DOHH2 (cell line): ENCODE measurements around the gene RNF130.

Experiments used
- H3F3A ChIP-seq: fragments of 200-600 bp; sonication (generic), shearing (Covaris generic); 2 replicates; pipeline ENCODE4 v1.6.0; 2016; ENCODE audit warnings: antibody characterized with exemption, mild to moderate bottlenecking; ENCODE audit not compliant: control insufficient read depth, insufficient read depth
- H3K27ac ChIP-seq: fragments of 200-600 bp; sonication (generic); 2 replicates; pipeline ENCODE4 v1.5.1; 2014; ENCODE audit warnings: low read depth, mild to moderate bottlenecking, low read length, moderate library complexity
- H3K27me3 ChIP-seq: fragments of 200-600 bp; sonication (generic); 2 replicates; pipeline ENCODE4 v1.6.1; 2014; ENCODE audit warnings: mild to moderate bottlenecking, low read length, mixed read lengths; ENCODE audit not compliant: control insufficient read depth
- H3K36me3 ChIP-seq: fragments of 200-600 bp; sonication (generic); 2 replicates; pipeline ENCODE4 v1.6.1; 2014; ENCODE audit warnings: mild to moderate bottlenecking, low read length, moderate library complexity, mixed read lengths; ENCODE audit not compliant: control insufficient read depth
- H3K4me1 ChIP-seq: fragments of 200-600 bp; sonication (generic); 2 replicates; pipeline ENCODE4 v1.6.1; 2014; ENCODE audit warnings: mild to moderate bottlenecking, low read length, mixed read lengths; ENCODE audit not compliant: control insufficient read depth
- H3K4me2 ChIP-seq: fragments of 200-600 bp; sonication (generic); 2 replicates; pipeline ENCODE4 v1.6.0; 2014; ENCODE audit warnings: mild to moderate bottlenecking, low read length, moderate library complexity
- H3K4me3 ChIP-seq: fragments of 200-600 bp; sonication (generic); 2 replicates; pipeline ENCODE4 v1.5.1; 2014; ENCODE audit warnings: mild to moderate bottlenecking, low read length, mixed read lengths
- H3K79me2 ChIP-seq: fragments of 200-600 bp; sonication (generic); 2 replicates; pipeline ENCODE4 v1.6.1; 2014; ENCODE audit warnings: mild to moderate bottlenecking, low read length, mixed read lengths; ENCODE audit not compliant: control insufficient read depth
- H3K9me2 ChIP-seq: fragments of 200-600 bp; sonication (generic); replicated peaks from 2 replicates; pipeline ENCODE4 v1.6.1; 2014; ENCODE audit warnings: mild to moderate bottlenecking, low read length, mixed read lengths; ENCODE audit not compliant: control insufficient read depth
- H3K9me3 ChIP-seq: fragments of 200-600 bp; sonication (generic); 2 replicates; pipeline ENCODE4 v1.6.1; 2014; ENCODE audit warnings: antibody characterized with exemption, low read length, mixed read lengths; ENCODE audit not compliant: control insufficient read depth, insufficient read depth
- H4K20me1 ChIP-seq: fragments of 200-600 bp; sonication (generic); 2 replicates; pipeline ENCODE4 v1.6.0; 2014; ENCODE audit warnings: low read depth, mild to moderate bottlenecking, antibody characterized with exemption, low read length, moderate library complexity; ENCODE audit not compliant: control insufficient read depth, insufficient read depth
- EZH2phosphoT487 ChIP-seq: fragments of 200-600 bp; sonication (generic); IDR thresholded peaks from 2 replicates; pipeline ENCODE4 v1.6.1; 2017; ENCODE audit warnings: borderline replicate concordance, mild to moderate bottlenecking, antibody characterized with exemption, low read length, moderate library complexity, mixed read lengths
- TF ChIP-seq, protein P1 (sequence below): fragments of 200-600 bp; sonication (generic); IDR thresholded peaks from one replicate; pipeline ENCODE4 v1.5.1; 2014; ENCODE audit warnings: antibody characterized with exemption, mild to moderate bottlenecking, low read depth, low read length; ENCODE audit not compliant: poor library complexity, severe bottlenecking

Gene RNF130

DNA sequence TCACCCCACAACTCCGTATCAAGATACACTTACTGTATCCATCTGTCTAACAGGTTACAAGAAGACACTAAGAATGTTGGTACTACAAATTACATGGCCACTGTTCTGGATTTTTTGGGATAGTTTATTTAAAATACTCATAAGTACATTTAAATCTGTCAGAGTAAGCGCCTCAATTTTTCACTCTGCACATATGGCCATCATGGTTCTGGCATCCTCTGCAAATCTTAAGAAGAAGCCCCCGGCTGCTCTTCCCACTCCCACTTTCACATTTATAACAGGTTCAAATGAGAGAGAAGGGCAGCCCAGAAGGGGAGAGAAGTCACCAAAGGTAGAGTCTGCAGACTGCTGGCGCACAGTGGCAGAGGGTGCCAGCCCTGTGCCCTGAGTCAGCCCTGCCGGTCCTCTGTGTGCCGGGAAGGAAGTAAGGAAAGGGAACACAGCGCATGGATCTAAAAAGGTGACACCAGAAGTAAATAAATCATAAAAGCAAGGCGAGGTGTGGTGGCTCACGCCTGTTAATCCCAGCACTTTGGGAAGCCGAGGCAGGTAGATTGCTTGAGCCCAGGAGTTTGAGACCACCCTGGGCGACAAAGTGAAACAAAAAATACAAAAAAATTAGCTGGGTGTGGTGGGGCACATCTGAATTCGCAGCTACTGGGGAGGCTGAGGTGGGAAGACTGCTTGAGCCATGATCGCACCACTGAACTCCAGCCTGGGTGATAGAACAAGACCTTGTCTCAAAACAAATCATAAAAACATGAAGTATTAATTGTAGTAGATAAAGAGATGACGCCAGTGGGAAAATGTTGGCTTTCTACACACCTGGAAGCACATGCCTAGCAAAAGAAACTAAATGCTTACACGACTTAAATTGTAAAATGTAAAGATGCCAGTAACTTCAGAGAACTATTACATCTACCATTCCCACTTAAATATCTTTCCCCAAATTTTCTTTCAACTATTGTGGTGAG lies 30.0 kb downstream of the RNF130 start:
- Histone ChIP-seq H4K20me1 (no peaks in the 10 kb centered on the region), H3K4me2 (no peak overlapping the region), H3K9me3 (no peaks in the 10 kb centered on the region), H3K36me3 (no peaks in the 10 kb centered on the region), H3K79me2 (no peaks in the 10 kb centered on the region), H3K27ac (no peak overlapping the region), H3F3A (no peaks in the 10 kb centered on the region), H3K27me3 (peaks cover 10% of the 10 kb centered on the region), H3K9me2 (no peaks in the 10 kb centered on the region), H3K4me1 (no peaks in the 10 kb centered on the region), H3K4me3 (no peak overlapping the region)
- TF ChIP-seq, protein P1, sequence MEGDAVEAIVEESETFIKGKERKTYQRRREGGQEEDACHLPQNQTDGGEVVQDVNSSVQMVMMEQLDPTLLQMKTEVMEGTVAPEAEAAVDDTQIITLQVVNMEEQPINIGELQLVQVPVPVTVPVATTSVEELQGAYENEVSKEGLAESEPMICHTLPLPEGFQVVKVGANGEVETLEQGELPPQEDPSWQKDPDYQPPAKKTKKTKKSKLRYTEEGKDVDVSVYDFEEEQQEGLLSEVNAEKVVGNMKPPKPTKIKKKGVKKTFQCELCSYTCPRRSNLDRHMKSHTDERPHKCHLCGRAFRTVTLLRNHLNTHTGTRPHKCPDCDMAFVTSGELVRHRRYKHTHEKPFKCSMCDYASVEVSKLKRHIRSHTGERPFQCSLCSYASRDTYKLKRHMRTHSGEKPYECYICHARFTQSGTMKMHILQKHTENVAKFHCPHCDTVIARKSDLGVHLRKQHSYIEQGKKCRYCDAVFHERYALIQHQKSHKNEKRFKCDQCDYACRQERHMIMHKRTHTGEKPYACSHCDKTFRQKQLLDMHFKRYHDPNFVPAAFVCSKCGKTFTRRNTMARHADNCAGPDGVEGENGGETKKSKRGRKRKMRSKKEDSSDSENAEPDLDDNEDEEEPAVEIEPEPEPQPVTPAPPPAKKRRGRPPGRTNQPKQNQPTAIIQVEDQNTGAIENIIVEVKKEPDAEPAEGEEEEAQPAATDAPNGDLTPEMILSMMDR = no peak
- TF ChIP-seq EZH2phosphoT487 = no peak

DNA sequence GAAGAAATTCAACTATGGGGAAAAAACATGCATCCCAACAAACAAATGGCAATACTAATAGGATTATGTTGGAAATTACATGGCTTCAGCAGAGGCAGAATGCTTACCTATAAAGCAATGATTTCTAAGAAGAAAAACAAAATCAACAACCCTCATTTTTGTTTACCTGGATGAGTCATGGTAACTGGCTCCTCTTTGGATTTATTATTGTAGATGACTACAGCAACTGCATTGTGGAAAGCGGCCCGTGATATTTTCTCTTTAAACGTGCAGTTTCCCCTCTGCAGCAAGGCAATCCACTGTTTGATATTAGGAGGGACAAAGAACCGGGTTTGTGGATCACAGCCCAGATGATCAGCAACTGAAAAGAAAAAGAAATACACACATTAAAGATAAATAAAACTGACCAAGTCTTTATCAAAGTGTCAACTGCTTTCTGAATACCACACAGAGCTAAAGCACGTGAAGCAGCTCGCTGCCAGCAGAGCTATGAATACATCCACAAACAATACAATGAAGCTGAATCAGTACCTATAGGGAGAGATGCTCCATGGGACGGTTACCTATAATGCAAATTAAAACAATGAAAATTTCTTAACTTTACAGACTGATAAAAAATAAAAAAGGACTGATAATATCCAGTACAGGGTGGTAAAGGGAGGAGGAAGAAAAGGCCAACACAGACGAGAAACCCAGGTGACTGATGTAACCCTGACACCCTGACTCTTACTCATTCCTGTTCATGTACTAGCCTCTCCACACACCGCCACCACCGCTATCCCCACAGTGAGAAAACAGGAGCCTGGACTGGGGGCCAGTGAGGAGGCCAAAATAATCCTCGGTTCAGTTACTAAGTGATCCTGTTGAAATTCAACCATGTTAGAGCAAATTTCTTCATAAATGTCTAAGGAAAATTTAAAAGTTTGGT lies 31.0 kb downstream of the RNF130 start:
- H3K27ac ChIP-seq = no peak overlapping the region
- H3K4me2 ChIP-seq = no peak overlapping the region
- H3K4me3 ChIP-seq = no peak overlapping the region
- no peaks in the 10 kb centered on the region for H3K9me2 ChIP-seq
- no peaks in the 10 kb centered on the region for H4K20me1 ChIP-seq
- no peak for TF ChIP-seq EZH2phosphoT487
- no peaks in the 10 kb centered on the region for H3K36me3 ChIP-seq
- H3K27me3 ChIP-seq = peaks cover 14% of the 10 kb centered on the region
- no peaks in the 10 kb centered on the region for H3F3A ChIP-seq
- no peaks in the 10 kb centered on the region for H3K4me1 ChIP-seq
- H3K79me2 ChIP-seq = no peaks in the 10 kb centered on the region
- H3K9me3 ChIP-seq = peaks cover under 1% of the 10 kb centered on the region; the same call in 1 of the 2 replicates

DNA sequence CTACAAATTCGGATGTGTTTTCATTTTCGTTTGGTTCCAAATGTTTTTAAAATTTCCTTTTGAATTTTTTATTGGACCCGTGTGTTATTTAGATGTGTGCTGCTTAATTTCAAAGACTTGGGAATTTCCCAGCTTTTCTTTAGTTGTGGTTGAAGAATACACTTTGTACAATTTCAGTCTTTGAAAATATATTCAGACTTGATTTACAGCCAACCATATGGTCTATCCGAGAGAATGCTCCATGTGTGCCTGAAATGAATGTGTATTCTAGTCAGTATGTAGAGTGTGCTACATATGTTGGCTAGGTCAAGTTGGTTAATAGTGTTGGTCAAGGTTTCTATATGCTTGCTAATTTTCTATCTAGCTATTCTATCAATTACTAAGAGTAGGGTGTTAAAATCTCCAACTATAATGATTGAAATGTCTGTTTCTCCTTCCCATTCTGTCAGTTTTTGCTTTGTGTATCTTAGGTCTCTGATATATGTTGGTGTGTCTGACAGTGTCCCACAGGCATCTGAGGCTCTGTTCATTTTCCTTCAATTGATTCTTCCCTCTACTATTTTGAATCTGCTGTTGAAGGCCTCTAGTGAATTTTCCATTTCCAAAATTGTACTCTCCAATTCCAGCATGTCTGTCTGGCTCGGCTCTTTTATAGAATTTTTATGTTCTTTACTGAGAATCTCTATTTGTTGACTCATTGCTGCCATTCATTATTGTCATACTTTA lies 36.2 kb downstream of the RNF130 start:
- no peaks in the 10 kb centered on the region for H3K36me3 ChIP-seq
- no peak overlapping the region for H3K4me2 ChIP-seq
- no peak for TF ChIP-seq EZH2phosphoT487
- TF ChIP-seq, protein P1 = no peak
- H3K27ac ChIP-seq = no peak overlapping the region
- no peaks in the 10 kb centered on the region for H3K9me2 ChIP-seq
- H4K20me1 ChIP-seq = no peaks in the 10 kb centered on the region
- H3K79me2 ChIP-seq = no peaks in the 10 kb centered on the region
- H3K9me3 ChIP-seq = peaks cover 5% of the 10 kb centered on the region; the same call in 1 of the 2 replicates
- H3K27me3 ChIP-seq = peaks cover 17% of the 10 kb centered on the region
- H3K4me3 ChIP-seq = no peak overlapping the region
- no peaks in the 10 kb centered on the region for H3K4me1 ChIP-seq
- no peaks in the 10 kb centered on the region for H3F3A ChIP-seq
